Liver (tissue), 5 donors: ENCODE measurements around the gene DICER1. TPM values are rescaled to one million over a fixed set of nuclear protein-coding genes. Genes with fewer than 3 reads are reported as not detected.

ENCODE experiments used
- polyA plus RNA-seq, 2 donors: library from polyadenylated mRNA; stranded (reverse) in 1 of 2; unstranded in 1 of 2; fragments of 200-250 nt in 1 of 2; fragments of >200 nt in 1 of 2; fragmentation: Nextera tagmentation in 1 of 2; extraction: Ambion mirVana in 1 of 2; gene quantifications; one replicate each; pipeline versions ENCODE4 v1.2.1 to v1.2.3, GENCODE V29; 2013 to 2015
- small RNA-seq: library from RNA; depleted of rRNA; stranded (forward); fragments of <200 nt; gene quantifications from one replicate; pipeline ENCODE3, GENCODE V24; 2014
- total RNA-seq, 2 donors: library from RNA; depleted of rRNA; stranded (reverse); fragments of >200 nt; gene quantifications; one replicate each; pipeline ENCODE4 v1.2.3, GENCODE V29; 2014
- donor health status: healthy.
- donor health status: healthy.
- donor health status: healthy.

Gene DICER1
- total and polyA plus RNA-seq, 4 donors = 7.5 to 43.6 (median 20.3) TPM

Small RNA genes lying within 50 kb of the gene (small RNA-seq; reads per million reads assigned to genes)
- gene MIR3173 = not detected

Other genes with a start within 250 kb of the DICER1 start
- 10 to 100 TPM in 1 of 2 donors, 1 to 10 TPM in 1; 6.0 to 40.1 TPM for gene CLMN, start 162.4 kb upstream of the DICER1 start, total RNA-seq
- 10 to 100 TPM in 1 of 2 donors, 1 to 10 TPM in 1; 8.2 to 41.1 TPM for gene CLMN, start 162.4 kb upstream of the DICER1 start, polyA plus RNA-seq